DND-41 (cell line): ENCODE results near the gene TEDC1.

ENCODE experiments used
- ATAC-seq: fragments of 200-7000 bp; cut with Tn5 transposase; 3 replicates; pipeline ENCODE4 v1.9.1; 2021; ENCODE audit warnings: low read depth; ENCODE audit not compliant: insufficient read depth
- DNase-seq: peaks from one replicate; pipeline ENCODE4 v3.0.0-alpha.2; 2020
- H2AFZ ChIP-seq: 2 replicates; pipeline ENCODE4 v1.6.0; 2012; ENCODE audit warnings: low read depth, low read length
- H3K27ac ChIP-seq: 2 replicates; pipeline ENCODE4 v1.5.1; 2012; ENCODE audit warnings: low read length, inconsistent platforms
- H3K27me3 ChIP-seq: fragments of 200-600 bp; sonication (generic); 2 replicates; pipeline ENCODE4 v1.6.0; 2012; ENCODE audit warnings: low read length, mild to moderate bottlenecking, inconsistent platforms; ENCODE audit not compliant: insufficient read depth, poor library complexity
- H3K36me3 ChIP-seq: 2 replicates; pipeline ENCODE4 v1.5.1; 2012; ENCODE audit warnings: low read length, inconsistent platforms; ENCODE audit not compliant: insufficient read depth
- H3K4me1 ChIP-seq: 2 replicates; pipeline ENCODE4 v1.5.1; 2012; ENCODE audit warnings: mild to moderate bottlenecking, low read length; ENCODE audit not compliant: insufficient read depth
- H3K4me2 ChIP-seq: 2 replicates; pipeline ENCODE4 v1.6.0; 2012; ENCODE audit warnings: mild to moderate bottlenecking, moderate library complexity, low read length, inconsistent platforms; ENCODE audit not compliant: insufficient read depth
- H3K4me3 ChIP-seq, 2 experiments: fragments of 200-600 bp in 1 of 2; shearing (Covaris generic) in 1 of 2; 2 replicates each; pipeline ENCODE4 v1.5.1; 2012 to 2016; ENCODE audit warnings: inconsistent platforms in 2 of 2, low read length in 2 of 2, mild to moderate bottlenecking in 2 of 2, low read depth in 1 of 2, moderate library complexity in 1 of 2
- H3K79me2 ChIP-seq: 2 replicates; pipeline ENCODE4 v1.6.0; 2012; ENCODE audit warnings: low read length, inconsistent platforms; ENCODE audit not compliant: insufficient read depth
- H3K9ac ChIP-seq: 2 replicates; pipeline ENCODE4 v1.6.0; 2012; ENCODE audit warnings: low read depth, mild to moderate bottlenecking, inconsistent platforms, low read length, moderate library complexity
- H3K9me3 ChIP-seq: 2 replicates; pipeline ENCODE4 v1.5.1; 2012; ENCODE audit warnings: low read length, moderate library complexity, mild to moderate bottlenecking, inconsistent platforms; ENCODE audit not compliant: insufficient read depth, severe bottlenecking
- H4K20me1 ChIP-seq: 2 replicates; pipeline ENCODE4 v1.6.0; 2012; ENCODE audit warnings: low read length; ENCODE audit not compliant: insufficient read depth
- EZH2 ChIP-seq: IDR thresholded peaks from 3 replicates; pipeline ENCODE4 v1.6.1; 2012; ENCODE audit warnings: borderline replicate concordance, low read depth, mild to moderate bottlenecking, moderate library complexity, low read length, inconsistent platforms; ENCODE audit not compliant: severe bottlenecking
- TF ChIP-seq, protein P1 (sequence below): IDR thresholded peaks from 2 replicates; pipeline ENCODE4 v1.5.1; 2012; ENCODE audit warnings: borderline replicate concordance, low read length, moderate library complexity, mild to moderate bottlenecking; ENCODE audit not compliant: poor library complexity, severe bottlenecking; ENCODE audit errors: extremely low read depth

The TEDC1 gene

DNA sequence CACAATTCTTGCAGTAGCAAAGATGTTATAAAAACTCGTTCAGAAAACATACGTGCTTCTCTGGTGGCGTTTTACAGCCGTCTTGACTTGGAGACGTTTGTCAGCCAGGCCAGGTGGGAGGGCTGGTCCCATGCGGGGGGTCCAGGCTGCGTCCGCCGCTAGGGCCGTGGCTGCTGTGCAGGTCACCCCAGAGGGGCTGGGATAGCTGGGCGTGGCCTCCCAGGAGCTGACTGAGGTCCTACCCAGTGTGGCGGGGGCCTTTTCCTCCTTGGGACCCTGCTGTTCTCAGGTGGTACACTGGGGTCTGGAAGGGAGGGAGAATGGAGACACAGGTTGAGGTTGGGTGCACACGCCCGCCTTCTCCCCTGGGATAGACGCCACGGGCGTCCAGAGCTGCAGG, 46.2 kb upstream of the TEDC1 start:
- Histone ChIP-seq H3K4me3 (no peak overlapping the region), H3K27me3 (no peaks in the 10 kb centered on the region), H3K79me2 (peaks cover 70% of the 10 kb centered on the region), H3K9me3 (no peaks in the 10 kb centered on the region), H3K27ac (no peak overlapping the region), H3K36me3 (peaks cover 77% of the 10 kb centered on the region), H3K4me1 (no peaks in the 10 kb centered on the region), H4K20me1 (peaks cover 80% of the 10 kb centered on the region), H3K4me2 (no peak overlapping the region), H3K9ac (no peak overlapping the region), H2AFZ (no peak overlapping the region)
- no peak for ATAC-seq
- TF ChIP-seq, protein P1, sequence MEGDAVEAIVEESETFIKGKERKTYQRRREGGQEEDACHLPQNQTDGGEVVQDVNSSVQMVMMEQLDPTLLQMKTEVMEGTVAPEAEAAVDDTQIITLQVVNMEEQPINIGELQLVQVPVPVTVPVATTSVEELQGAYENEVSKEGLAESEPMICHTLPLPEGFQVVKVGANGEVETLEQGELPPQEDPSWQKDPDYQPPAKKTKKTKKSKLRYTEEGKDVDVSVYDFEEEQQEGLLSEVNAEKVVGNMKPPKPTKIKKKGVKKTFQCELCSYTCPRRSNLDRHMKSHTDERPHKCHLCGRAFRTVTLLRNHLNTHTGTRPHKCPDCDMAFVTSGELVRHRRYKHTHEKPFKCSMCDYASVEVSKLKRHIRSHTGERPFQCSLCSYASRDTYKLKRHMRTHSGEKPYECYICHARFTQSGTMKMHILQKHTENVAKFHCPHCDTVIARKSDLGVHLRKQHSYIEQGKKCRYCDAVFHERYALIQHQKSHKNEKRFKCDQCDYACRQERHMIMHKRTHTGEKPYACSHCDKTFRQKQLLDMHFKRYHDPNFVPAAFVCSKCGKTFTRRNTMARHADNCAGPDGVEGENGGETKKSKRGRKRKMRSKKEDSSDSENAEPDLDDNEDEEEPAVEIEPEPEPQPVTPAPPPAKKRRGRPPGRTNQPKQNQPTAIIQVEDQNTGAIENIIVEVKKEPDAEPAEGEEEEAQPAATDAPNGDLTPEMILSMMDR = no peak
- TF ChIP-seq EZH2 = no peak
- DNase-seq = no peak

DNA sequence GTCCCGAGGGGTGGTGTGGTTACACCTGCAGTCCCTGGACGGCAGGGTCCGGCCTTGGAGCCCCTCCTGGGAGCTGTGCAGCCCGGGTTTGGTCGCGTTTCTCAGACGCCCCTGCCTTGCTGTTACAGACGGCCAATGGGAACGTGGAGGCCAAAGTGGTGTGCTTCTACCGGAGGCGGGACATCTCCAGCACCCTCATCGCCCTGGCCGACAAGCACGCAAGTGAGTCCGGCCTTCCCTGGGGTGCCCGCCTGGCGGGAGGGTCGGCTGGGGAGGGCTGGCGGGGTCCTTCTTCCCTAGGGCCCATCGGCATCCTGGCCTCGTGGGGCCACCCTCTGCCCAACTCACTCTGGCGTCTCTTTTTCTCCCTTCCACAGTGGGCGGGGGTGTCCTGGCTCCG, 45.8 kb upstream of the TEDC1 start:
- Histone ChIP-seq H3K27me3 (no peaks in the 10 kb centered on the region), H3K79me2 (peaks cover 66% of the 10 kb centered on the region), H4K20me1 (peaks cover 80% of the 10 kb centered on the region), H3K4me3 (no peak overlapping the region), H3K9ac (no peak overlapping the region), H3K4me2 (no peak overlapping the region), H3K9me3 (no peaks in the 10 kb centered on the region), H3K27ac (no peak overlapping the region), H2AFZ (no peak overlapping the region), H3K36me3 (peaks cover 77% of the 10 kb centered on the region), H3K4me1 (no peaks in the 10 kb centered on the region)
- ATAC-seq (no peak), DNase-seq (no peak)
- TF ChIP-seq EZH2 = no peak
- TF ChIP-seq, protein P1 = no peak

DNA sequence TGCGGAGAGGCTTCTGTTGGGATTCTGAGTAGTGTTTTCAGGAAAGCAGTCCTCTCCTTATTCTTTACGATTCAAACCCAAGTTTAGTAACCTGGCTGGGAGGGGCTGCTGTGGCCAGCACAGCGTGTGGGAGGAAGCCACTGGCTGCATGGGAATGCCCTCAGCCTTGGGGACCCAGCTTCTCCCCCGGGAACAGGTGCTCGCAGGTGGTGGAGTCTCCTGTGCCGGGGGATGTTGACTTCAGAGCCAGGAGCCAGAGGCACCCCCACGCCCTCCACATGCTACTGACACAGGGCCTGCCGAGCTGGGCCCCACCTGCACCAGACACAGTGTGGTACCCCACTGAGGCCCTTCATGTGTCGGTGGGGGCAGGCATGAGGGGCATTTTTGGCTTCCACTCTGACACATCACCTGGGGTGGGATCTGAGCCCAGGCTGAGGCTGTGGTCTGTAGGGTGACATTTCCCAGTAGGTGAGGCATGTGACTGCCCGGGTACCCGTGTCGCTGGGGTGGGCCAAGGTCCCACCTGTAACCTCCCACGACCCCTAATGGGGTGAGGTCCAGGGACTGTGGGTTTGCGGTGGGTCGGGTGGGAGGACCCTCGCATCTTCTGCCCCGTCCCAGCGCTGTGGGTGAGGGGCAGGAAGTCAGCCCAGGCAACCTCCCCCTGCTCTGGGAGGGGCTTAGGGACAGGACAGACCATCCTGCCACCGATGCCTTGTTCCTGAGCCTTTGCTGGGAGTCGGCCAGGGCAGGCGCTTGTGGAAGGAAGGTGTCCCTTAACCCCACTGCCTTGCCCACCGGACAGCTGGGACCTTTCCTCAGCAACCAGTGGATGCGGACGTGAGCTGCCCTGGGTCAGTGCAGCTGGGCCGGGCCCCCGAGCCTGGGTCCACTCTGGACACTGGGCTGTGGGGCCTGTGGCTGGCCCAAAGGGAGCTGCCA, 44.9 kb upstream of the TEDC1 start:
- Histone ChIP-seq H2AFZ (no peak overlapping the region), H3K4me3 (no peak overlapping the region), H4K20me1 (peaks cover 79% of the 10 kb centered on the region), H3K9me3 (no peaks in the 10 kb centered on the region), H3K27ac (no peak overlapping the region), H3K79me2 (peaks cover 57% of the 10 kb centered on the region), H3K9ac (no peak overlapping the region), H3K4me1 (no peaks in the 10 kb centered on the region), H3K36me3 (peaks cover 77% of the 10 kb centered on the region), H3K4me2 (no peak overlapping the region), H3K27me3 (no peaks in the 10 kb centered on the region)
- ATAC-seq (no peak), DNase-seq (no peak)
- TF ChIP-seq EZH2 = no peak
- TF ChIP-seq, protein P1 = no peak
